HG02623 (cell line): Measurements from ENCODE around the gene WASF3.

Experiments
- ATAC-seq: cut with Tn5 transposase; IDR thresholded peaks from one replicate; pipeline ENCODE4 v1.9.1; 2021; ENCODE audit warnings: moderate library complexity; ENCODE audit not compliant: unreplicated experiment

Gene WASF3

DNA sequence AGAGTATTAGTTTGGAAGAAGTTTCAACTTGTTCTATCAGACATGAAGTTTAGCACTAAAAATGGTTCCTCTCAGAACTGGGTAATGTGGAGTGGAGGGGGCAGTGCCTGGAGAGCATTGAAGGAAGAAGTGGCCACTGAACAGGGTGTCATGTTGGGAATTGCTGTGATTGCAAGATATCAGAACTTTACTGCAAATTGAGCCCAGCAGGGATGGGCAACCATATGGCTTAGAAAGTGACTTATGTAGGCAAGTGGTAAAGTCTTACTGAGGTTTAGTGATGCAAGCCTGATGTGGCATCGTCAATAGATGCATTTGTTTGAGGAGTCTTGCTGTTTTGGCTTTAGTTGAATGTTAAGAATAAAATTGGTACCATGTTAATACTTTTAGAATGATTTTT is 31.7 kb downstream of the WASF3 start:
- no peak for ATAC-seq

DNA sequence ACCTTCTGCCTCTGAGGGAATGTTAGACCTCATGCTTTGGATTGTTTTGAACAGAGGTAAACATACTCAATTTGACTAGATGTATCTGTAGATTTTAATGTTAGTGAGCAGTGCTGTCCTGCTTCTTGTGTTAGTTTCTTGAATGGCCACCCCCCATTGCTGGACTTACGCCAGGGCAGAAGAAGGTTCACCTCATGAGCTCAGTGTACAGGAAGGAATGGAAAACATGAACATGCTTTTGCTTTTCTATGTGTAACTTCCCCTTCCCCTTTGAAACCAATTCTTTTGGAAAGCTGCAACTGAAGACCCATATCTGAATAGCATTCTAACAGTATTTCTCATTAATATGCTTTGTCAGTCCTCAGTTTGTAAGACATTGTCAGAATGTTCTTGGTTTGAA is 32.3 kb downstream of the WASF3 start:
- no peak for ATAC-seq

DNA sequence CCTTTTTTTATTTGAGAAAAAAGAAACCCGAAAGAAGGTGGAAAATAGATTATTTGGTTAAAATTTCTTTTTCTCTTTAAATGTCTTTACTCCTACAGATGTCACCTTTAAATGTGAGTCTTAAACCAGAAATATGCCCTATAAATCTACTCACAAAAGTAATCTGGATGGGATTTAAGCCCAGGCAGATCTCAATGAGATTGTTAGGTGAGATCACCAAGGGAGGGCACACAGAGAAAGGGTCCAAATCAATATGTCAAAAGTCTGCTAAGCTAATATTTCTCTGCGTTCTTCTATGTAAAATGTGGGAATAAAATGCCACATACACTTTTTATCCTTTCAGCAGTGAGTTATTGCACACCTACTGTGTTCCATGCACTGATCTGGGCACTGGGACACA is 32.9 kb downstream of the WASF3 start:
- ATAC-seq, result no peak

DNA sequence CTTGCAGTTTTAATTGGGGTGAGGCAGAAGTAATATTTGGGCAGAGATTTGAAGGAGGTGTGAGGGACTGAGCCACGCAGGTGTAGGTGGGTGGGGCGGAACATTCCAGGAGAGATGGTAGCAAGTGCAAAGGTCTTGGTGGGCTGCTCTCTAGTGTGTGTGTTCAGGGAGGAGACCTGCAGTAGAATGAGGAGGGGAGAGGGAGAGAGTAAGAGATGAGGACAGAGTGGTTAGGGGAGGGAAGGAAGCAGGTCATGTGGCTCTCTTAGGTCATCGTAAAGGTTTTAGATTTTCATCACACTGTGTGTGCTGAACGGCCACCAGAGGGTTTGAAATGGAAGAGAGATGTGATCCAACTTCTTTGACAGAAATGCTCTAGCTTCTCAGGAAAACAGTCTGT is 33.5 kb downstream of the WASF3 start:
- no peak for ATAC-seq

DNA sequence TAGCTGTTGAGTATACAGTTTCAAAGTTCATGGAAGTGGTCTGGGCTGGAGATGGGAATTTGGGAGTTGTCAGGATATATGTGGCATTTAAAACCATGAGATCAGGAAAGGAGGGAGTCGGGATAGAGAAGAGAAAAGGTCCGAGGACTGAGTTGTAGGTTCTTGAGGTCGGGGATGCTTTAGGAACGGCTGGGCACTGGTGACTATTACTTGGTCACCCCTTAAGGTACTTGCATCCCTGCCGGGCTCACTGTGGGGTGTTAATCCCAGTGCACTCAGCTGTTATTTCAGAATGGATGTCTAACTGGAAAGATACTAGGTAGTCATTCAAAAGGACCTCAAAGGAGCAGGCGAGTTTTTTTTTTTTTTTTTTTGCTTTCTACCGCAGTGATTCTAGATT is 34.2 kb downstream of the WASF3 start:
- ATAC-seq, result no peak

DNA sequence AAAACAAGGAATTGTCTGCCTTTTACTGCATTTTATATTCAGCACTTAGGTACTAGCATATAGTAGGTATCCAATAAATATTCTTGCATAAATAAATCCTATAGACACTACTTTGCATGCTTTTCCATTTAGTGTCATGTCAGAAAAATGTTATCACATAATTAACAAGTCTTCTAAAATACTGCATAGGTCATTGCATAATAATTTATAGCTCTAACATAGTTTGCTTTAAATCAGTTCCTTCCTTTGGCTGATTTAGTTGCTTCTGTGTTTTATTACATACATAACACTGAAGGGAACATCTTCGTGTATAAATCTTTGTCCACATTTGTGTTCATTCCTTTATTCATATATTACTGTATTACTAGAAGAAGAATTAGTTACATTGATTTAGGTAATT is 36.2 kb downstream of the WASF3 start:
- ATAC-seq, result no peak

DNA sequence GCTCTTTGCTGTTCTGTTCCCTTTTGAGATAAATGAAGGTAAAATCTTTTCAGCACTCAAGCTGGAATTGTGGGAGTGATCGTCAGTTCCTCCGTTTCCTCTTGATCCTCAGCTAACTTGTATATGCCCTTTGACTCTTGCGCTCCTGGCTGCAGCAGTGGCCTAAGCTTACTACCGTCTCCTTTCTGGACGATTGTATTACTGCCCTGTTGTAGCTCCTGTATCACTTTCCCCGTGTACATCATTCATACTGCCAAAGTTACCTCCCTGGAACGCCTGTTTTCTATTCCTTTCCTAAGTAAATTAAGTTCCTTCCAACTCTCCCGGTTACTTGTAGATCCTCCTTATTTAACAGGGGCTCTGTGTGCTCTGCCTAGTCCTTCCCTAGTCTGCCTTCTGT is 36.9 kb downstream of the WASF3 start:
- no peak for ATAC-seq

DNA sequence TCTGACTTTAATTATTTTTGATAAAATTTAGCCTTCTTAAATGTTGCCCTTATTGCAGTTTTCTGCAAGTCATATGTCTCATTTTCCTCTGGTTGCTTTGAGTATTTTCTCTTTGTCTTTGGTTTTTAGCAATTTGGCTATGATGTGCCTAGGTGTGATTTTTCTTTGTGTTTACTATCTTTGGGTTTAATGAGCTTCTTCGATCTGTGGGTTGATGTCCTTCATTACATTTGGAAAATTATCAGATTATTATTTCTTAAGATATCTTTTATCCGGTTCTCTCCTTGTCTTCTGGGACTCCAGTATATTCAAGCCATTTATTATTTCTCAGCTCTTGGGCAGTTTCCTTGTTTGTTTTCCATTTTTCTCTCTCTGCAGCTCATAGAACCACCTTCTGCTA is 39.0 kb downstream of the WASF3 start:
- no peak for ATAC-seq

DNA sequence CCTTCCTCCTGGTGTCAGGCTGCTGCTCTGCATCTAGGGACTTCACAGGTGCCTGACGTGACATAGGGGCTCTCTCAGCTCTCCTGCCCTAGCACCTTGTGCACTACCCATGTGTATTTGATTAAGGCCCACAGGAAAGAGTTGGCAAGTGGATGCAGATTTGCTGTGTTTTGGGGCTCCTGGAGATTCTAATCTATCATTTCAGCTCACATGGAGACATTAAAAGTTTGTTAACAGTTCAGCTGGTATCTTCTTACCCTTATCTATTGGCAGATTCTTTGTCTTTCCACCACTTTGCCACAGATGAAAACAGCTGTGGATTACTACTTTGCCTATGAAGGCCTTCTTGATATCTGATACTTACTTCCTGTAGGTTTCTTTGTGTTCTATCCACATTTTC is 41.9 kb downstream of the WASF3 start:
- ATAC-seq, result no peak

DNA sequence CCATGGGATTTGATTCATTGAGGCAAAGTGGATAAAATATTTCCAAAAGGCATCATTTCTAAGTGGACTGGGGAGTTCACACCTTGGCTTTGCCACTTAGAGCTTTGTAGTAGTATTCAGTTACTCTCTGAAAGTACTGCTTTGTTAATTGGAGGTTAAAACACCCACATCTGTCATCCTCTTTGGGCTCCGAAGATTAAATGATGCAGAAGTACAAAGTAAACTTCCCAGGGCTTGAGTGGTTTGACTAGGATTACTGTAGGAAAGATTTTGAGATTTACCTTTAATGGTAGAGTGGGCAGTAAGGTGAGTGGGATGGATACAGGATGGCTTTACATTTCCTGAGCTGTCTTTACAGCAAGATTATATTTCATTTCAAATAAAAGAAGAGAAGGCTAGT is 42.4 kb downstream of the WASF3 start:
- ATAC-seq, result no peak

DNA sequence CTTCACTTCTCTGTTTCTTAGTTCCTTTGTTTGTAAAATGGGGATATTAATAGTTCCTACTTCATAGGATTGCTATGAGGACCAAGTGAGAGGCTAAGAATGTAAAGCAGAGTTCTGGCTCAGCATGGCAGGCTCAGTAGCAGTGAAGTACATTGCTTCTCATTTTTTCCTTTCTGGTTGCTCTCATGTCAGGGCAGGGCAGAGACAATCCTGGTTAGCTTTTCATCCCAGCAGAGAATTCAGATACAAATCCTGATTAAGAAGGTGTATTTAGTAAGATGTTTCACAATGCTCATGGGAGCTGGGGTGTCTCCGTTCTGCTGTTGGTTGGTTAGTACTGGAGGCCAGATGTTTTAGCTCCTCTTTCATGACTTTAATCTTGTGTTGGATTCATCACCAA is 42.9 kb downstream of the WASF3 start:
- ATAC-seq, result no peak

DNA sequence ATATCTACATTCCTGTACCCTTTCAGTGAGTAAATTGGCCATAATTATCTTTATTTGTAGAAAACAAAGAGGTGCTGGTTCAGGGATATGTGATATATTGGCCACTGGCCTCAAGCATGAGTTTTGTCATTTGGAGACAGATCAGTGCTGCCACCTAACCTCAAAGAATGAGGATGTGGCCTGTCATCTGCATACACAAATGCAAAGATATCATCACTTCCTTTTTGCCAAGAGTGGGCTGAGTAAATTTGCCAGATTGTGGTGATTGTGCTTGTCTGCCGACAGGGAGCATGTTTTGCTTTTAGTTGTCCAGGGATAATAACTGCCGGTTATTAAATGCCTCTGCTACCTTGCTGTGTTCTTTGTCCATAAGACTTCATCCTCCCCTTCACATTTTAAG is 44.2 kb downstream of the WASF3 start:
- no peak for ATAC-seq

DNA sequence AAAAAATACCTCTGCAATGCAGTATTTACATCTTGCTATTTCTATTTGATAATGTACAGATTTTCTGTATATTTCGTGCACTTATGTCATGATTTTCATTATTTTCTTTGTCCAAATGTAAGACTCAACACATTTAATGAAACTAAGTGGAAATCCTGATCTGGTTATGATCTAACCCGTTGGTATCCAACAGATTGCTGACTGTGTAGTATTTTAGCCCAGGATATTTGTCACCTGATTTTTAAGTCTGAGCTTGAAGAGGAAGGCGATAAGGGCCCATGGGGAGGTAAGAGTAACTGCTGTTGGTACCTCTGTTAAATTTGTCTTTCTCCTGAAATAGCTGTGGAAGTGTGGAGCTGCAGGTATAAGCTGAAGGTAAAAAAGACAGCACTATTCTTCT is 45.3 kb downstream of the WASF3 start:
- ATAC-seq, result no peak

DNA sequence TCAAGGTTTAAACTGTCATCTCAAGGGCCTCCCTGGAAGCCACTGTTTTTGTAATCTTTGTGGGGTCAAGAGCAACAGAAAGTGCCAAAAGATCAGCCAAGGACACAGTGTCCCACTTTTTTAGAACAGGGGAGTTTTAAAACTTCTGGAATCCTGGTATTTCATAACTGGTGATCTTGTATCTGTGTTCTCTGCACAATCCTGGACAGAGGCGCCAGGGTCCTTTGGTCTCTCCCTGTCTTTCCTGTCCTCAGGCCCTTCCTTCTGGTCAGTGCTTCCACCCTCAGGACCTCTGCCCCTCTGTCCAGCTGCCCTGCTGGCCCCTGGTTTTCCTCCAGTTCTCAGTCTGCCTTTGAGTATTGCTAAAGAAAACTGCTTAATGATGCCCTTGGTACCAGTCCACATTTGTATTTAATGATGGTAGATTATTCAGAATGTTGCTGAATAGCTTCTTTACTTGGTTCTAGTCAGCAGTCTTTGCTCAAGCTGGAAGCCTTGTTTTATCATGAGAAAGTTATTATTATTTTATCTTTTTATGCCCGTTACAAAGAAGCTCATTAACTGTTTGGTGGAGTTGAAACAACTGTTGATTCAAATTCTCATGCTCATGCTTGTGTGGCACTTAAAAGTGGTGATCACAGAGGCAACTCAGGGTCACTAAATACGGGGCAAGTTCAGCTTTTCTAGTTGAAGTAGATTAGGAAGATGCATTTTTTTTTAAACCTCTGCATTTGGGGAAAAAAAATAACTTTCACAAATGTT is 47.5 kb downstream of the WASF3 start:
- ATAC-seq, result no peak

DNA sequence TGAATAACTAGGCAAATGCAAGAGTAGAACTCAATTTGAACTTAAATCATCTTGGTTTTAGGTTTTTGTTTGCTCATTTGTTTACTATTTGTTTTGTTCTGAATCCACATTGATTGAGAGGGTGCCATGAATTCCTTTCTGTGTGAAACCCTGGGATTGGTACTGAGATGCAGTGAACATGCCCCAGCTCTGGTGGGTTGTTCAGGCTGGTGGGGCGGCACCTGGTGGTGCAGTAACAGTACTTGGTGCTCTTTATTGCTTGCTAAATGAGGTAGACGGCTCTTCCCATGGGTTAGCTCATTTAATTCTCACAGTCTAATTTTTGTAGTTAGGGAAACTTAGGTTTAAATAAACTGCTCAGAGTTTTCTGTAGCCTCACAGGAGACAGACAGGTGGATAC is 48.4 kb downstream of the WASF3 start:
- no peak for ATAC-seq

DNA sequence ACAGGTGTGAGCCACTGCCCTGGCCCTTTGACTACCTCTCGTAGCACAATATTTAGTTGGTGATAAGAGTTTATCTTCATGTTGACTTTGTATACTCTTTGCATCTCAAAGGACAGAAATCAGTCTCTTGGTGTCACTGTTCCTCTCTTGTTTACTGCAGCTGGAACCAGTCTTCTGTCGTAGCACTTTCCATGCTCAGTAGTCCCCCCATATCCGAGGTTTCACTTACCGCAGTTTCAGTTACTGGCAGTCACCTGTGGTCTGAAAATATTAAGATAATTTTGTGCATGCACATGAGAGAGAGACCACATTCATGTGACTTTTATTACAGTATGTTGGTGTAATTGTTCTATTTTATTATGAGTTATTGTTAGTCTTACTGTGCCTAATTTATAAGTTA is 49.1 kb downstream of the WASF3 start:
- ATAC-seq, result no peak

DNA sequence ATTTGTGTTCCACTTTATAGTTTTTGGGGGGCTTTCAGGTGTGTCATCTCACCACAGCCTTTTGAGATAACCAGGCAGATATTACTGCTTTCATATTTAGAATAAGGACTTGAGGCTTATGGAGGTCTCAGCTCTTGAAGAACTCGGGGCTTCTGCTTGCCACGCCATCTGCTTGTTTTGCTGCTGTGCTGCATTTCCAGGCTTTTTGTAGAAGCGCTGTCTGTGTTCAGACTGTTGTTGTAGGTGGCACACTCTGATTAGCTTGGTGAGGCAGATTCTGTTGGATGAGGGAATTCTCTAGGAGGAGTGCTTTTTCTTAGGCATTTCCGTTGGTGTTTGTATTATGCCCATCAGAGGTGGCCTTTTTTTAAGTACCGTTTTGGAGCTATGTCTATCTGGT is 57.2 kb downstream of the WASF3 start:
- no peak for ATAC-seq

DNA sequence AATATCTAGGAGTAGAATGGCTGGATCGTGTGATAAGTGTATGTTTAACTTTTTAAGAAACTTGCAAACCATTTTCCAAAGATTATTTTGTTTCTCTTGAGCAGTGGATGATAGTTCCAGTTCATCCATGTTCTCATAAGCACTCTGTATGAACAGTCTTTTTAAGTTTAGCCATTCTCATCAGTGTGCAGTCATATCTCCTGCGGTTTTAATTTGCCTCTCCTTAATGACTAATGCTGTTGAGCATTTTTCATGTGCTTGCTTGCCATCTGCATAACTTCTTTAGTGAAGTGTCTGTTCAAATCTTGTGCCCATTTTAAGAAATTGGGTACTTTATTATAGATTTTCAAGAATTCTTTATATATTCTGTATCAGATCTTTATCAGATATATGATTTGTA is 58.6 kb downstream of the WASF3 start:
- ATAC-seq, result no peak

DNA sequence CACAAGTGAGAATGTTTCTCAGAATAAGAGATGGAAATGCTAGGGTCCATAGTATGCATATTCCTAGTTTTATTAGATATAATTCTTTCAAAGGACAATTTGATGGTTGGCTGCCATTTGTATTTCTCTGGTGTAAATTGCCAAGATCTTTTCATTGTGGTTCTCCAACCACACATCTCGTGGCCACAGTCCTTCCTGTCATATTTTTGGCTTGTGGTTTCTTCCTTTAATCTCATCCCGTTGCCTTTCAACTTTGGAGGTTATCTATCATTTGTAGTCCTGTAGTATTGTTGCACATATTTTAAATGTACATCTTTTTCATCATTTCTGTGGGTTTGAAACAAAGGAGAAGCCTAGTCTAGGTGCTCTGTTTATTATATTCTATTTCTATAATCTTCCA is 61.2 kb downstream of the WASF3 start:
- no peak for ATAC-seq

DNA sequence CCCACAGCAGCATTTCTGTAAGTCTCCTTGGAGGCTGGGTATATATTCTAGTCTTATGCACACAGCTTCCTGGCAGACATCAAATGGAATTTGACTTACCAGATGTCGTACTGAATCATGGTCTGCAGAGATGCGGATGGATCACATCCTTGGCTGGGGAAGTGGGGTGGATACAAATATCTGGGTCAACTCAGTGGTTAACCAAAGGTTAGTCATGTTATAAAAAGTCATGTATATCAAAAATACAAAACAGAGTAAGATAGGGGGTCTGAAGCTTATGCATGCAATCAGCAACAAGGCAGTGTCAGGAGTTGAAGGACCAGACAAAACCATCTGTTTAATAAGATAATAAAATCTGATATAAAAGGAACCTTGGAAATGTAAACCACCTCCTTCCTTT is 61.9 kb downstream of the WASF3 start:
- no peak for ATAC-seq

DNA sequence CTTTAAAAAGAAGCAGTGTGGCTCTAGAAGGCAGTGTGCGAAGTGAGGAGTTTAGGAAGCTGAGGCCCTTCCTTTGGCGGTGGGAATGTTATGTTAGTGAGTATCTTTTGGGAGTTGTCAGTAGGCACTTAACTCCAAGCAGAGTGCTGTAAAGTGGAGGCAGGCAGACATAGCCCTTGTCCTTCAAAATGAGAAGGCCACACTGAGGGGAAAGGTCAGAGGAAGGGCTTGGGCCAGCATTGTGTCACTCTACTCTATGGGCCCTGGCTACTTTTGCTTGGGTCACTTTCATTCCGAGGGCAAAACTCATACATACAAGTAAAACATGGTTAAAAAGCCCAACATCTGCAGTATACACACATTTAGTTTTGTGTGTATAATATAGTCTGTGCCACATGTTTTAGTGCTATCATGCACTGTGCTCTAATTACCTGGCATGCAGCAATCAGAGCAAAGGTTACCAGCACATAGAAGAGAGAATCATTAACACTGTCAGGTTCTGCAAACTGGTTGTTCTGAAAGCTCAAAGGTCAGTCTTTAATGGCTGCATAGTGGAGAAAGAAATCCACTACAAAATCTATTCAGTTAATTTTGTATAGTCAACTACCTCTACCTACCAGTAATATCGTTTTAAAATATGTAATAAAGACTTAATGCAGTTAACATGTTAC is 64.4 kb downstream of the WASF3 start:
- no peak for ATAC-seq

DNA sequence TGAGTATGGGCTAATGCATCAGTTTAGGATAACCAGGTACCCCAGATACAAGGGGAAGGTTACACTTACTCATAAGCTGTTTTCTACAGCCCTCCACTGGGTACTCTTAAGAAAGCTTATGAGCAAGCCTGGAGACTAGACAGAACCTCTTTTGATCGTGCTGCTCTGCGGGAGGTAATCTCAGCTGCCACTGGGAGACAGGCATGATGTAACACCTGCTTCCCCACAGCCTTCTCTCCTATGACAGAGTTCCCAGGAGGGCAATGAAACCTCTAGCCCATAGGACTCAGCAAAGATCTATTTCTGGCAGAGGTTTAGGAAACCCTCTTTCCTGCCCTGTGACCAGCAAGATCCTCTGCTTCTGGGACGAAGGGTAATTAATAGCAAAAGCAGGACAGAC is 65.6 kb downstream of the WASF3 start:
- no peak for ATAC-seq

DNA sequence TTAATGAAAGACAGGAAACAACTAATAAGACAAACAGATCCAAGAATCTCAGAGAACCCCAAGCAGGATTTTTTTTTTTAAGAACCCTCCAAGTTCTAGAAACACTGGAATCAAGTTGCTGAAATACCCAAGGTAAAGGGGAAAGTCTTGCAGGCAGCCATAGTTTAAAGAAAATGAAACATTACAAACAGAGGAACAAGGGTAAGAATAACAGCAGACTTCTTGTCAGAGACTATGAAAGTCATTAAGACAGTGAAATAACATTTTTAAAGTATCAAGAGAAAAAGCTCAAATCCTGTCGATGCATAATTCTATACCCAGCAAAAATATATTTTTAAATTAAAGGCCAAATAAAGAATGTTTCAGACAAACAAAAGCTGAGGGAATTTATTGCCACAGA is 67.1 kb downstream of the WASF3 start:
- ATAC-seq, result no peak
